Measurements from ENCODE around the gene SOX6.

DNA sequence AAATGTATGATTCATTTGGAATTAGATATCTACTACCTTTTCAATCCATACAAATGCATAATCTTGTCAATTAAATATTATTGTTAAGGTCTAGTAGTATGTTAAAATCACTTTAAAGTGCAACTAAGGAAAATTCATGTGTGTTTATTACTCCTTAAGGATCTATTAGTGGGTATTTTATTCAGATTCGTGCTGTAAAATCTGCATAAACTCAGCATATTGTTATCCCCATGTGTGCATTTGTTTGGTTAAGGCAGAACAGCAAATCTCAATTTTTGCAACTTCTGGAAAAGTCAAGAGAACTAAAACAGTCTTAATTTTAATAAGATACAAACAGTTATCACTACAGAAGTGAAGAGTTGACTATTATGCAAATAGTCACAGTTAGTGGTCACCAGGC is 234.5 kb downstream of the SOX6 start:
- no peak for TF ChIP-seq EP300 (IDR thresholded peaks at IDR 0.05; ENCODE audit: low read depth in 2 of 2, low read length in 2 of 2)
- TF ChIP-seq EP300 (CRISPR knock-in tag; IDR thresholded peaks at IDR 0.05; ENCODE audit: borderline replicate concordance): no peak
- TF ChIP-seq, protein P1, sequence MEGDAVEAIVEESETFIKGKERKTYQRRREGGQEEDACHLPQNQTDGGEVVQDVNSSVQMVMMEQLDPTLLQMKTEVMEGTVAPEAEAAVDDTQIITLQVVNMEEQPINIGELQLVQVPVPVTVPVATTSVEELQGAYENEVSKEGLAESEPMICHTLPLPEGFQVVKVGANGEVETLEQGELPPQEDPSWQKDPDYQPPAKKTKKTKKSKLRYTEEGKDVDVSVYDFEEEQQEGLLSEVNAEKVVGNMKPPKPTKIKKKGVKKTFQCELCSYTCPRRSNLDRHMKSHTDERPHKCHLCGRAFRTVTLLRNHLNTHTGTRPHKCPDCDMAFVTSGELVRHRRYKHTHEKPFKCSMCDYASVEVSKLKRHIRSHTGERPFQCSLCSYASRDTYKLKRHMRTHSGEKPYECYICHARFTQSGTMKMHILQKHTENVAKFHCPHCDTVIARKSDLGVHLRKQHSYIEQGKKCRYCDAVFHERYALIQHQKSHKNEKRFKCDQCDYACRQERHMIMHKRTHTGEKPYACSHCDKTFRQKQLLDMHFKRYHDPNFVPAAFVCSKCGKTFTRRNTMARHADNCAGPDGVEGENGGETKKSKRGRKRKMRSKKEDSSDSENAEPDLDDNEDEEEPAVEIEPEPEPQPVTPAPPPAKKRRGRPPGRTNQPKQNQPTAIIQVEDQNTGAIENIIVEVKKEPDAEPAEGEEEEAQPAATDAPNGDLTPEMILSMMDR (CRISPR knock-in tag; IDR thresholded peaks at IDR 0.05): no peak
- TF ChIP-seq STAT6 (CRISPR knock-in tag; IDR thresholded peaks at IDR 0.05; ENCODE audit: borderline replicate concordance): no peak
- TF ChIP-seq, protein P2, sequence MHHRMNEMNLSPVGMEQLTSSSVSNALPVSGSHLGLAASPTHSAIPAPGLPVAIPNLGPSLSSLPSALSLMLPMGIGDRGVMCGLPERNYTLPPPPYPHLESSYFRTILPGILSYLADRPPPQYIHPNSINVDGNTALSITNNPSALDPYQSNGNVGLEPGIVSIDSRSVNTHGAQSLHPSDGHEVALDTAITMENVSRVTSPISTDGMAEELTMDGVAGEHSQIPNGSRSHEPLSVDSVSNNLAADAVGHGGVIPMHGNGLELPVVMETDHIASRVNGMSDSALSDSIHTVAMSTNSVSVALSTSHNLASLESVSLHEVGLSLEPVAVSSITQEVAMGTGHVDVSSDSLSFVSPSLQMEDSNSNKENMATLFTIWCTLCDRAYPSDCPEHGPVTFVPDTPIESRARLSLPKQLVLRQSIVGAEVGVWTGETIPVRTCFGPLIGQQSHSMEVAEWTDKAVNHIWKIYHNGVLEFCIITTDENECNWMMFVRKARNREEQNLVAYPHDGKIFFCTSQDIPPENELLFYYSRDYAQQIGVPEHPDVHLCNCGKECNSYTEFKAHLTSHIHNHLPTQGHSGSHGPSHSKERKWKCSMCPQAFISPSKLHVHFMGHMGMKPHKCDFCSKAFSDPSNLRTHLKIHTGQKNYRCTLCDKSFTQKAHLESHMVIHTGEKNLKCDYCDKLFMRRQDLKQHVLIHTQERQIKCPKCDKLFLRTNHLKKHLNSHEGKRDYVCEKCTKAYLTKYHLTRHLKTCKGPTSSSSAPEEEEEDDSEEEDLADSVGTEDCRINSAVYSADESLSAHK (CRISPR knock-in tag; IDR thresholded peaks at IDR 0.05; ENCODE audit: borderline replicate concordance): no peak
- TF ChIP-seq ZBTB21 (CRISPR knock-in tag; IDR thresholded peaks at IDR 0.05): no peak
- TF ChIP-seq KLF12 (CRISPR knock-in tag; IDR thresholded peaks at IDR 0.05; ENCODE audit: borderline replicate concordance): no peak
- no peak for TF ChIP-seq HDAC6 (IDR thresholded peaks at IDR 0.05; ENCODE audit: low read depth, low read length)
- no peak for TF ChIP-seq CBX1 (IDR thresholded peaks at IDR 0.05; ENCODE audit: low read depth)
- TF ChIP-seq ZNF12 (CRISPR knock-in tag; IDR thresholded peaks at IDR 0.05): no peak
